Stimulated activated CD8-positive, alpha-beta memory T cell treated with anti-CD3 and anti-CD28 coated beads, Interleukin-15, amount 100 ng/mL, for 4 hours (primary cell): ENCODE data around the gene ITIH6.
"Not testable (repeated sequence)": the region's sequence is repeated elsewhere in the genome, so short reads cannot be mapped to it uniquely, and the experiment has no call there.

Experiments
- DNase-seq, 2 donors: peaks; one replicate each; pipeline ENCODE4 v3.0.0-alpha.2; 2020; ENCODE audit warnings: low read depth in 2 of 2

The ITIH6 gene

GRCh38 chrX:54798137-54798536 lies at the start of gene ITIH6:
Gene ITIH6, minus strand, starts transcription at chrX:54798255. Its CDS starts 45 bp downstream, at chrX:54798210.
- DNase-seq, result no peak

- DNase-seq, result not testable (repeated sequence)
Measured at GRCh38 chrX:54847700-54848099, 49.6 kb upstream of the ITIH6 start.

GRCh38 chrX:54843050-54843449 lies 45.0 kb upstream of the ITIH6 start:
- no peak for DNase-seq

GRCh38 chrX:54842607-54843006 lies 44.6 kb upstream of the ITIH6 start:
- DNase-seq, result no peak

GRCh38 chrX:54841184-54841874 lies 43.3 kb upstream of the ITIH6 start:
- not testable (repeated sequence) for DNase-seq

- DNase-seq, result no peak
Measured at GRCh38 chrX:54838583-54838982, 40.5 kb upstream of the ITIH6 start.

- DNase-seq, result no peak
Measured at GRCh38 chrX:54826598-54826997, 28.5 kb upstream of the ITIH6 start.

- DNase-seq, result no peak
Measured at GRCh38 chrX:54825716-54826438, 27.8 kb upstream of the ITIH6 start.

- DNase-seq, result no peak
Measured at GRCh38 chrX:54824722-54825121, 26.7 kb upstream of the ITIH6 start.

GRCh38 chrX:54824195-54824594 lies 26.1 kb upstream of the ITIH6 start:
- DNase-seq, result no peak

- no peak for DNase-seq
Measured at GRCh38 chrX:54821310-54821709, 23.3 kb upstream of the ITIH6 start.

GRCh38 chrX:54820737-54821136 lies 22.7 kb upstream of the ITIH6 start:
- DNase-seq, result no peak

GRCh38 chrX:54819201-54819600 lies 21.1 kb upstream of the ITIH6 start:
- DNase-seq, result no peak

- DNase-seq, result no peak
Measured at GRCh38 chrX:54818221-54818620, 20.2 kb upstream of the ITIH6 start.

GRCh38 chrX:54817220-54817820 lies 19.3 kb upstream of the ITIH6 start:
- no peak for DNase-seq

- no peak for DNase-seq
Measured at GRCh38 chrX:54812306-54812705, 14.3 kb upstream of the ITIH6 start.

GRCh38 chrX:54811301-54811885 lies 13.3 kb upstream of the ITIH6 start:
- DNase-seq, result no peak

- no peak for DNase-seq
Measured at GRCh38 chrX:54810532-54810931, 12.5 kb upstream of the ITIH6 start.

- DNase-seq, result peak; percentile 69 to 78
Measured at GRCh38 chrX:54808605-54809483, 10.8 kb upstream of the ITIH6 start.

GRCh38 chrX:54808109-54808604 lies 10.1 kb upstream of the ITIH6 start:
- peak in 1 of 2 donors; percentile 4 for DNase-seq

- DNase-seq, result peak in 1 of 2 donors; percentile 21
Measured at GRCh38 chrX:54807524-54808108, 9.6 kb upstream of the ITIH6 start, which contains the start of gene MAGED2. Gene MAGED2, plus strand, starts transcription at chrX:54807745. Its CDS starts 1,587 bp downstream, at chrX:54809332.
